ENCODE data around the gene STKLD1.
"Not testable (repeated sequence)": the region's sequence is repeated elsewhere in the genome, so short reads cannot be mapped to it uniquely, and the experiment has no call there.

The STKLD1 gene

GRCh38 chr9:133389025-133389557 is 12.9 kb downstream of the STKLD1 start:
- Histone ChIP-seq H3K27ac (ENCODE audit: low read depth, low read length) (no peak overlapping the region), H3K9ac (ENCODE audit: low read depth, low read length) (no peak overlapping the region), H3K27me3 (ENCODE audit: control insufficient read depth, insufficient read depth, low read length) (no peaks in the 10 kb centered on the region; the same call in 1 of the 2 replicates), H3K36me3 (ENCODE audit: control insufficient read depth, insufficient read depth, low read length) (no peaks in the 10 kb centered on the region), H3K4me1 (ENCODE audit: control insufficient read depth, insufficient read depth, low read length) (no peaks in the 10 kb centered on the region), H3K4me3 (ENCODE audit: low read depth, low read length) (no peak overlapping the region), H3K9me3 (ENCODE audit: control insufficient read depth, insufficient read depth, low read length) (no peaks in the 10 kb centered on the region)

GRCh38 chr9:133389562-133389961 is 13.4 kb downstream of the STKLD1 start:
- no peaks in the 10 kb centered on the region for H3K4me1 ChIP-seq (ENCODE audit: control insufficient read depth, insufficient read depth, low read length)
- H3K36me3 ChIP-seq (ENCODE audit: control insufficient read depth, insufficient read depth, low read length), result no peaks in the 10 kb centered on the region
- H3K27ac ChIP-seq (ENCODE audit: low read depth, low read length), result no peak overlapping the region
- H3K9me3 ChIP-seq (ENCODE audit: control insufficient read depth, insufficient read depth, low read length), result no peaks in the 10 kb centered on the region
- H3K27me3 ChIP-seq (ENCODE audit: control insufficient read depth, insufficient read depth, low read length), result no peaks in the 10 kb centered on the region; the same call in 1 of the 2 replicates
- no peak overlapping the region for H3K9ac ChIP-seq (ENCODE audit: low read depth, low read length)
- no peak overlapping the region for H3K4me3 ChIP-seq (ENCODE audit: low read depth, low read length)

- no peak overlapping the region for H3K27ac ChIP-seq (ENCODE audit: low read depth, low read length)
- H3K9me3 ChIP-seq (ENCODE audit: control insufficient read depth, insufficient read depth, low read length), result no peaks in the 10 kb centered on the region
- H3K9ac ChIP-seq (ENCODE audit: low read depth, low read length), result no peak overlapping the region
- no peaks in the 10 kb centered on the region; the same call in 1 of the 2 replicates for H3K27me3 ChIP-seq (ENCODE audit: control insufficient read depth, insufficient read depth, low read length)
- no peaks in the 10 kb centered on the region for H3K36me3 ChIP-seq (ENCODE audit: control insufficient read depth, insufficient read depth, low read length)
- H3K4me3 ChIP-seq (ENCODE audit: low read depth, low read length), result no peak overlapping the region
- H3K4me1 ChIP-seq (ENCODE audit: control insufficient read depth, insufficient read depth, low read length), result no peaks in the 10 kb centered on the region
Observed at GRCh38 chr9:133390713-133391112, 14.5 kb downstream of the STKLD1 start.

- not testable (repeated sequence) for H3K9me3 ChIP-seq (ENCODE audit: control insufficient read depth, insufficient read depth, low read length); H3K27ac ChIP-seq (ENCODE audit: low read depth, low read length); H3K36me3 ChIP-seq (ENCODE audit: control insufficient read depth, insufficient read depth, low read length); H3K27me3 ChIP-seq (ENCODE audit: control insufficient read depth, insufficient read depth, low read length); H3K4me3 ChIP-seq (ENCODE audit: low read depth, low read length); H3K4me1 ChIP-seq (ENCODE audit: control insufficient read depth, insufficient read depth, low read length); H3K9ac ChIP-seq (ENCODE audit: low read depth, low read length)
Observed at GRCh38 chr9:133391449-133391848, 15.3 kb downstream of the STKLD1 start.

GRCh38 chr9:133392308-133392707 is 16.1 kb downstream of the STKLD1 start:
- H3K9me3 ChIP-seq (ENCODE audit: control insufficient read depth, insufficient read depth, low read length); H3K36me3 ChIP-seq (ENCODE audit: control insufficient read depth, insufficient read depth, low read length); H3K27ac ChIP-seq (ENCODE audit: low read depth, low read length); H3K27me3 ChIP-seq (ENCODE audit: control insufficient read depth, insufficient read depth, low read length); H3K4me3 ChIP-seq (ENCODE audit: low read depth, low read length); H3K4me1 ChIP-seq (ENCODE audit: control insufficient read depth, insufficient read depth, low read length); H3K9ac ChIP-seq (ENCODE audit: low read depth, low read length): not testable (repeated sequence)

GRCh38 chr9:133393399-133393798 is 17.2 kb downstream of the STKLD1 start:
- Histone ChIP-seq H3K9me3 (ENCODE audit: control insufficient read depth, insufficient read depth, low read length) (no peaks in the 10 kb centered on the region), H3K36me3 (ENCODE audit: control insufficient read depth, insufficient read depth, low read length) (no peaks in the 10 kb centered on the region), H3K27ac (ENCODE audit: low read depth, low read length) (no peak overlapping the region), H3K4me1 (ENCODE audit: control insufficient read depth, insufficient read depth, low read length) (no peaks in the 10 kb centered on the region), H3K9ac (ENCODE audit: low read depth, low read length) (no peak overlapping the region), H3K27me3 (ENCODE audit: control insufficient read depth, insufficient read depth, low read length) (peaks cover 5% of the 10 kb centered on the region), H3K4me3 (ENCODE audit: low read depth, low read length) (no peak overlapping the region)

- H3K27ac ChIP-seq (ENCODE audit: low read depth, low read length), result no peak overlapping the region
- no peaks in the 10 kb centered on the region for H3K4me1 ChIP-seq (ENCODE audit: control insufficient read depth, insufficient read depth, low read length)
- H3K9ac ChIP-seq (ENCODE audit: low read depth, low read length), result no peak overlapping the region
- H3K27me3 ChIP-seq (ENCODE audit: control insufficient read depth, insufficient read depth, low read length), result peaks cover 5% of the 10 kb centered on the region
- no peaks in the 10 kb centered on the region for H3K9me3 ChIP-seq (ENCODE audit: control insufficient read depth, insufficient read depth, low read length)
- H3K4me3 ChIP-seq (ENCODE audit: low read depth, low read length), result no peak overlapping the region
- H3K36me3 ChIP-seq (ENCODE audit: control insufficient read depth, insufficient read depth, low read length), result no peaks in the 10 kb centered on the region
Observed at GRCh38 chr9:133394687-133395271, 18.6 kb downstream of the STKLD1 start.

- H3K9ac ChIP-seq (ENCODE audit: low read depth, low read length), result no peak overlapping the region
Observed at GRCh38 chr9:133396952-133397351, 20.8 kb downstream of the STKLD1 start.

GRCh38 chr9:133397370-133397769 is 21.2 kb downstream of the STKLD1 start:
- Histone ChIP-seq H3K9me3 (ENCODE audit: control insufficient read depth, insufficient read depth, low read length) (no peaks in the 10 kb centered on the region), H3K36me3 (ENCODE audit: control insufficient read depth, insufficient read depth, low read length) (0 out of 2 replicates have a peak, but pooled peaks cover under 1% of the 10 kb centered on the region), H3K4me1 (ENCODE audit: control insufficient read depth, insufficient read depth, low read length) (no peaks in the 10 kb centered on the region), H3K4me3 (ENCODE audit: low read depth, low read length) (no peak overlapping the region), H3K27me3 (ENCODE audit: control insufficient read depth, insufficient read depth, low read length) (peaks cover 5% of the 10 kb centered on the region), H3K9ac (ENCODE audit: low read depth, low read length) (no peak overlapping the region), H3K27ac (ENCODE audit: low read depth, low read length) (no peak overlapping the region)

More at GRCh38 chr9:133396952-133397351, 20.8 kb downstream of the STKLD1 start:
- no peak overlapping the region for H3K27ac ChIP-seq (ENCODE audit: low read depth, low read length)
- H3K4me3 ChIP-seq (ENCODE audit: low read depth, low read length), result no peak overlapping the region
- H3K4me1 ChIP-seq (ENCODE audit: control insufficient read depth, insufficient read depth, low read length), result no peaks in the 10 kb centered on the region
- peaks cover 5% of the 10 kb centered on the region for H3K27me3 ChIP-seq (ENCODE audit: control insufficient read depth, insufficient read depth, low read length)
- no peaks in the 10 kb centered on the region for H3K36me3 ChIP-seq (ENCODE audit: control insufficient read depth, insufficient read depth, low read length)
- no peaks in the 10 kb centered on the region for H3K9me3 ChIP-seq (ENCODE audit: control insufficient read depth, insufficient read depth, low read length)

- H3K36me3 ChIP-seq (ENCODE audit: control insufficient read depth, insufficient read depth, low read length), result 0 out of 2 replicates have a peak, but pooled peaks cover 5% of the 10 kb centered on the region
- H3K27ac ChIP-seq (ENCODE audit: low read depth, low read length), result no peak overlapping the region
- no peak overlapping the region for H3K4me3 ChIP-seq (ENCODE audit: low read depth, low read length)
- H3K9me3 ChIP-seq (ENCODE audit: control insufficient read depth, insufficient read depth, low read length), result no peaks in the 10 kb centered on the region
- no peaks in the 10 kb centered on the region for H3K4me1 ChIP-seq (ENCODE audit: control insufficient read depth, insufficient read depth, low read length)
- H3K27me3 ChIP-seq (ENCODE audit: control insufficient read depth, insufficient read depth, low read length), result peaks cover 5% of the 10 kb centered on the region
- no peak overlapping the region for H3K9ac ChIP-seq (ENCODE audit: low read depth, low read length)
Observed at GRCh38 chr9:133397895-133398294, 21.7 kb downstream of the STKLD1 start.

- Histone ChIP-seq H3K27ac (ENCODE audit: low read depth, low read length) (no peak overlapping the region), H3K36me3 (ENCODE audit: control insufficient read depth, insufficient read depth, low read length) (peaks cover 14% of the 10 kb centered on the region), H3K4me3 (ENCODE audit: low read depth, low read length) (no peak overlapping the region), H3K9me3 (ENCODE audit: control insufficient read depth, insufficient read depth, low read length) (no peaks in the 10 kb centered on the region), H3K27me3 (ENCODE audit: control insufficient read depth, insufficient read depth, low read length) (peaks cover 5% of the 10 kb centered on the region; the same call in 1 of the 2 replicates), H3K9ac (ENCODE audit: low read depth, low read length) (no peak overlapping the region), H3K4me1 (ENCODE audit: control insufficient read depth, insufficient read depth, low read length) (no peaks in the 10 kb centered on the region)
Observed at GRCh38 chr9:133400292-133400691, 24.1 kb downstream of the STKLD1 start.

Data from HUES48 (cell line).